Measurements from ENCODE around the gene MATN4.
A peak's percentile ranks its signal among the peaks of the same experiment; 100 is the strongest.

MATN4 gene

GRCh38 chr20:45254383-45255262, 53.5 kb downstream of the MATN4 start, which contains the start of gene SLPI:
SLPI (minus strand) TSS chr20:45254564; CDS start chr20:45254543, 21 bp downstream.
- no peak for TF ChIP-seq CTCF (conservative IDR thresholded peaks at IDR 0.05)
- TF ChIP-seq ZFX (IDR thresholded peaks at IDR 0.05): no peak
- peak within 1 kb of the TSS; percentile 66 for H3K27ac ChIP-seq

- TF ChIP-seq ZFX (IDR thresholded peaks at IDR 0.05) (no peak), CTCF (conservative IDR thresholded peaks at IDR 0.05) (no peak)
- peak overlapping the region; percentile 66 for H3K27ac ChIP-seq
Observed at GRCh38 chr20:45253261-45253660, 54.8 kb downstream of the MATN4 start.

GRCh38 chr20:45251884-45252560, 56.1 kb downstream of the MATN4 start:
- H3K27ac ChIP-seq: peak overlapping the region; percentile 66; the same call in 1 of the 2 replicates
- TF ChIP-seq ZFX (IDR thresholded peaks at IDR 0.05): no peak
- TF ChIP-seq CTCF (conservative IDR thresholded peaks at IDR 0.05): no peak

GRCh38 chr20:45248609-45249008, 59.5 kb downstream of the MATN4 start:
- no peak overlapping the region for H3K27ac ChIP-seq
- TF ChIP-seq ZFX (IDR thresholded peaks at IDR 0.05) (no peak), CTCF (conservative IDR thresholded peaks at IDR 0.05) (no peak)

- H3K27ac ChIP-seq: no peak overlapping the region
- TF ChIP-seq CTCF (conservative IDR thresholded peaks at IDR 0.05) (no peak), ZFX (IDR thresholded peaks at IDR 0.05) (no peak)
Observed at GRCh38 chr20:45247865-45248264, 60.2 kb downstream of the MATN4 start.

- TF ChIP-seq CTCF (conservative IDR thresholded peaks at IDR 0.05) (no peak), ZFX (IDR thresholded peaks at IDR 0.05) (no peak)
Observed at GRCh38 chr20:45246109-45246508, 62.0 kb downstream of the MATN4 start.

More at GRCh38 chr20:45246109-45246508, 62.0 kb downstream of the MATN4 start:
- no peak overlapping the region for H3K27ac ChIP-seq

All from C4-2B (cell line).